AML-193 (cell line): ENCODE measurements around the gene ERRFI1.

Experiments used
- DNase-seq, 2 experiments: peaks; one replicate each; lab custom pipeline; 2025; lab: John Stamatoyannopoulos, UW

ERRFI1 gene

DNA sequence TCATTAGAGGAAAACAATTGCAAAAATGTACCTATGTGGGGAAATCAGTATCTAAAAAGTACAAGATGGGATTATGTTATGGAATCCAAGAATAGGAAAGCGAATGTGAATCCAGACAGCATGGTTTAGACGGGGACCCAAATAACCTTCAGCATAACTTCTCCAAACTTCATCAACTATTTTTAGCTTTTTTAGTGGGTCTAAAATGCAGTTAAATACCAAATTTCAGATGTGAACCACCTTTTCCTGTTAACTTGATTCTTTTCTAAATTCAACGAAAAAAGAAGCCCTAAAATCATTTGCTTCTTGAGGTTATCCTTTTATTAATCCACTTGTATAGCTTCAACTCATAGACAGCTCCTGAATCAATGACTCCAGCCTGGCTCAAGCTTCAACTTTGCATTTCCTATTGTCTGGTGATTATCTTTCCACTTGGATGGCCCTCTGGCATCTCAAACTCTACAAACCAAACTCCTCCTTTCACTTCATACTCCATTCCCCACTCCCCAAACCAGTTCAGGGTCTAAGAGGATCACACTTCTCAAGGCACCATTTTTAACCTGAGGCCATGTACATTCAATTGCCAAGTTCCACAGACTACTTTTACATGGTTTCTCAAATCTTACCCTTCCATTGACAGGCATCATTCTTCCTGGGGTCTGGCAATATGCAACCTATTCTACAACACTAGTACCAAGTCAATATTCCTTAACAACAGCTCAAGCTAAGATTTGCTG lies 7.4 kb downstream of the ERRFI1 start:
- no peak for DNase-seq

- no peak for DNase-seq
Measured at GRCh38 chr1:8017495-8018197, 8.5 kb downstream of the ERRFI1 start.

GRCh38 chr1:8016895-8017241 lies 9.2 kb downstream of the ERRFI1 start:
- no peak for DNase-seq

- no peak for DNase-seq
Measured at GRCh38 chr1:8016210-8016894, 9.8 kb downstream of the ERRFI1 start.

GRCh38 chr1:8015809-8016165 lies 10.3 kb downstream of the ERRFI1 start:
- DNase-seq, result no peak

DNA sequence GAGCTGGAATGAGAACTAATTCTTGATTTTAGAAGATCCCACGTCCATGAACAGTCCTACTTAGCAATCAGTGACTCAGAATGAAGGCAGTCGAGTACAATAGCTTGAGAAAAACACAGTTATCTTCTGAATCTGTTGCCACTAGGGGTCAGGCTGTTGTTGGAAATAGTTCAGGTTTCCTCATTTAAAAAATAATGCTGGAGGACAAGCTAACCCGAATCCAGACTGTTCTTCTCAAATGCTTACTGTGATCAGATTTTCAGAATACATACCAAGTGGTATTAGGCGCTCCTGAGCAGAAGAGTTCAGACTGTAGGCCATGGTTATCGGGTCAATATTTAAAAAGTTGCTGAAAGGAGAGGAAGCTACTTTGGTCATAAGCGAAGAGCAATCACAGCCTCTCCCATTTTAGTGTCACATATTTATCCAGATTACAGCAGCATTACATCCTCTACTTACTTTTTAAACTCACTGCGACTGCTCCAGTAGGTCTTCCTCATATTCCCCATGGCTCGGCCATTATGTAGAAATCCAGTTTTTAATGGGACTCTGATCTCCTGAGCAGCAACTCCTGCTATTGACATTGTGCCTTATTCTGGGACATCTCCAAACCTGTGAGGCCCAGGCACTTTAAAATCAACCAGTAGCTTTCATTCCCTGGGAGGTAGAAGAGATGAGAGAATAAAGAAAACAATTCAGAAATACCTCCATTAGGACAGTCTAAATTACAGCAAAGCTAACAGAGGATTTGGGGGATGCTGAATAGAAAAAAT lies 10.9 kb downstream of the ERRFI1 start:
- DNase-seq, result peak; percentile 53 to 65

DNA sequence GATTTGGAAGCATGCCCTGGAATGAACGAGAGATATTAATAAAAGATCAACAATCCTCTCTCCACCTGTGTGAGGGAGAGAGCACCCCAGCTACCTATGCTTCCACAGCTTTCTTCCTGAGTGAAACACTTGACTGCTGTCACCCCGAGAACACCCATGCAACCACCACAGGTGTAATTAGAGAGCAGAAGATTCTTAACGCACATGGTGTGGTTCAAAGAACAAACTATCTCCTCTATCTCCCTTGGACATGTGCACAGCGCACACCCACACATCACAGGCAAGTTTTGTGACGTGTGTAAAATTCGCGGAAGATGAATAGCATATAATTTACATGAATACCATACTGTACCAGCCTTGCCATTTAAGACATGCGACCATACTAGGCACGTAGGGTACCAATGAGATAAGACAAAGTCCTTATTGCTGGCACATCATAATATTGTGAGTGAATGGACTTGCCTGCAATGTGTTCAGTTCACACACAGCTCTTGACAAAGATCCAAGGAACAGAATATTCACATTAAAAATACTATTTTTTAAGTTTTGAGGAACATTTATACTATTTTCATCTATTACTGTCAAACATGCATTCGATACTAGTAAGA lies 11.6 kb downstream of the ERRFI1 start:
- no peak for DNase-seq

DNA sequence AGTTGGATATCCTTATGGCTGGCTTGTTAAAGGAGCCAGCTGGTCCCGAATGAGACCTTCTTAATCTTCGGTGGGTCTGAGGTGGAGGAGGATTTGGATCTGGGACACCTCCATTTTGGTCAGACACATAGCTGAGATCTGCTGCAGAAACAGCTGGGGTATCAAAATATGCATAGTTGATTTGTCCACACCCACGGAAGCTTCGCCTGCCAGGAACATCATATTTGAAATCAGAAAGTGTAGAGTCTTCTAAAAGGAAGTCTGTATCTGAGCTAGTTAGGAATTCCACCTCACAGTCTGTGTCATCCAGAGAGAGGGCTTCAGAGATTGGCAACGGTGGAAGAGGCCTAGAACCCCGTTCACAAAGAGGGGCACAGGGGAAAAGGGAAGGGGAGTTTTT lies 12.3 kb downstream of the ERRFI1 start:
- DNase-seq, result no peak

GRCh38 chr1:8013399-8013798 lies 12.7 kb downstream of the ERRFI1 start:
- DNase-seq, result no peak

DNA sequence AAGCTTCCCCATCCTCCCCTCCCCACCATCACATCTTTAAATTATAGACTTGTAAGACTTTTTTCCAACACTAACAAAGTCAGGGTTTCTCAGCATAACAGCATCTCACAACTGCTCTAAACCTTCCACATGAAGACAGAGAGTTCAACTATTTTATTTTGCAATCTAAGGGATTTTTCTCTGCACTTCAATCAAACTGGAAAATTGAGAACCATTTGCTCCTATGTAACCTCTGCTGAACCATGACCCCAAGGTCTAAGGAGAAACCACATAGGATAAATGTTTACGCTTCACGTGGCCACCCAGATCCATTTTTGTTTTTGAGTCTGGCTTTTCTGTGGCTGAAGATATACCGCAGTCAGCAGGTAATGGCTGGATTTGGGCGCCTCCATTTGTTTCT lies 13.2 kb downstream of the ERRFI1 start:
- DNase-seq, result no peak

- DNase-seq, result no peak
Measured at GRCh38 chr1:8011923-8012858, 13.9 kb downstream of the ERRFI1 start.

DNA sequence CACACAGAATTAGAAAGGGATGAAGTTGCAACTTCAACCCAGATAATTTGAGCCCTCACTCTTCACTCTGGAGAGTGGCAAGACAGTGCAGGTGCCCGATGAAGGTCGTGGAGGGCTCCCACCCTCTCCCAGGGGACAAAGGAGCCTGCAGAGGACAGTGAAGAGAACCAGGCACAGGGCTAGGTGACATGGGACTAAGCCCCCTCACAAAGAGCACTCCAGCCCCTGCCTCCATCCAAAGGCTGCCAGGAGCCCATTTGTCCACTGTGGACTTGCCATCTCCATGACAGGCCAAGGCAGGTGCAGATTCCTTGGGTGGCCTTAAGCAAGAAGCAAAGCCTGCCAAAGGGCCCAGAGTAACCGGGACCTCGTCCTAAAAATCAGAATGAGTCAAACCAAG lies 15.1 kb downstream of the ERRFI1 start:
- DNase-seq, result no peak

DNA sequence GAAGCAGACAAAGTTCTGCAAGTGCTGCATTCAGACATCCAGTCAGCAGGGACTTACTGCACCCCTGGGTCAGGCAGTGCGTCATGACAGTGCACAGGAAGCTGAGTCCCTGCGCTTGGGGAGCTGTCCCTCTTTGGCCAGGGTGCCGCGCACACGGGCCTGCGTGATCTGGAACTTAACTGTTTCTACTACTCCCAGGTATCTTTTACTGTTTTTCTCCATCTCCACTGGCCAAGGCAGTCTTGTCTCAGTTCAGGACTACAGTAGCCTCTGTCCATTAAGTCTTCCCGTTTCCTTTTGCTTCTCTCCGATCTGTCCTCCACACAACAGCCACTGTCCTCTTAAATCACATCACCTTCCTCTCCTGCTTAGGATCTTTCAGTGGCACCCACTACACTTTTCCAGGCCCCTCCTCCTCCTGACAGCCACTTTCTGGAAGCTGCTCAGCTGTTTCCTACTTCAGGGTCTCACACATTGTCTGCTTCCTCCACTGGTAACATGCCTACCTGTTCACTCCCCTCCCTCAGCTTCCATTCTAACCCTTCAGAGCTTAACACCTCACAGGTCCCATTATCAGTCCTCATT lies 15.9 kb downstream of the ERRFI1 start:
- no peak for DNase-seq

- no peak for DNase-seq
Measured at GRCh38 chr1:8009043-8010002, 16.8 kb downstream of the ERRFI1 start.

DNA sequence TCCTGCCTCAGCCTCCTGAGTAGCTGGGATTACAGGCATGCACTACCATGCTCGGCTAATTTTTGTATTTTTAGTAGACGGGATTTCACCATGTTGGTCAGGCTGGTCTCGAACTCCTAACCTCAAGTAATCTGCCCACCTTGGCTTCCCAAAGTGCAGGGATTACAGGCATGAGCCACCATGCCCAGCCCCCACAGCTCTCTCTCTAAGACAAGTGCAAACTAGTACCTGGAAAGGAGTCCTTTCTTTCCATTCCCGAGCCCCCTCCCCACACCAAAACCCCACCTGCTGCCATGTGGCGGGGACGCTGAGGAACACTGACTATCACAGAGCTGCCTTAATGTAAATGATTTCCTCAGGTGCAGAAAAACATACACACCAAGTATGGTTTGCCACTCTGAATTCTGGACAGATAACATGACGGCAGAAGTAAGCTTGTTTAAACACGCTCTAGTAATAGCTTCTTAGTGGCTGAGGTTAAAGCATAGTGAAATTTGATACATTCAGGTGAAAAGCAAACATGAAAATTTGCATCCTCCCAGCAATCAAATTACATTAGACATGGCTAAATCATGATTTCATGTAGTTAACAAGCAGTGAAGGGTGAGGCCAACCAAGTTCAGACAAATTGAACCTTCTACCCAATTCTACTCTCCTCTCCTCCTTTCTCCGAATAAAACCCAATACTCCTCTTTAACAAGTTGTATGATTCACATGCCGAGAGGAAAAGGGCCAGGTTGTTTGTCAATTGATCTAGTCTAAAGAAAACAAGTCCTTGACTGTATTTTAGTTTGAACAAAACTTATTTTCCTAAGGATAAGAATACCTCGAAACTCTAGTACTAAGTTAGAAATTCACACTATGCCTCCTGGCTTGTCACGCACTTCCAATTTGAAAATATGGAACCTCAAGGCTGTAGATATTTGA lies 19.8 kb downstream of the ERRFI1 start:
- no peak for DNase-seq

DNA sequence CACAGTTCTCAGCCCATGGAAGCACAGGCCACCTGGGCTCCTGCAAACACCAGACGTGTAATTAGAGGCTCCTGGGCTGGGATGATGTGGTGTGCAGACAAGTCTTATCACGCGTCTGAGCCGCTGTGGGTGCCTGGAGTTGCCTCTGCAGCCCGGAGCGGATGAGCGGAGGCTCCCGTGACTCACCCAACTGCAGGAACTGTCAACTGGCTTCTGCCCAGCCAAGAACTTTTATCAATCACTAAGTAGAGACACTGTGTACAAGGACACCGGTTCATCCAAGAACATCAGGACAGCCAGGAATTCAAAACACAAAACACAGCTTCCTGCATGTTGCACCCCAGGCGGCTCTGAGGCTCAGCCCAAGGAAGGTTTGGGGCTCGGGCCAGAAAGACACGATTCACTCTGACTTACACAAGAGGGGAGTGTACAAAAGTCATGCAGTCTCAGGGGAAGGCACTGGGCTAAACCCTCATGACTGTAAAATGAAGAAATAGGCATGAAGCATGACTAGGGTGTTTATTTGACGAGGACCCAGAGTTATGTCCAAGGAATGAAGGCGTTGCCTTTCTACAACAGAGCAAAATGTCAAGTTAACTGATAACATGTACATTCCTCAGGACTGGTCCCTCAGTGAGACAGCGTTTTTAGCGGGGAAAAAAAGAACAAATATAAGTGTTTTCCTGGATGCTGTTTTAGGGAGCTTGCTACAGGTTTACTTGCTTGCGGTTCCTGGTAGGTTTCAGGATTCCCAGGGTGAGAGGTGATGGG lies 21.1 kb downstream of the ERRFI1 start:
- no peak for DNase-seq

DNA sequence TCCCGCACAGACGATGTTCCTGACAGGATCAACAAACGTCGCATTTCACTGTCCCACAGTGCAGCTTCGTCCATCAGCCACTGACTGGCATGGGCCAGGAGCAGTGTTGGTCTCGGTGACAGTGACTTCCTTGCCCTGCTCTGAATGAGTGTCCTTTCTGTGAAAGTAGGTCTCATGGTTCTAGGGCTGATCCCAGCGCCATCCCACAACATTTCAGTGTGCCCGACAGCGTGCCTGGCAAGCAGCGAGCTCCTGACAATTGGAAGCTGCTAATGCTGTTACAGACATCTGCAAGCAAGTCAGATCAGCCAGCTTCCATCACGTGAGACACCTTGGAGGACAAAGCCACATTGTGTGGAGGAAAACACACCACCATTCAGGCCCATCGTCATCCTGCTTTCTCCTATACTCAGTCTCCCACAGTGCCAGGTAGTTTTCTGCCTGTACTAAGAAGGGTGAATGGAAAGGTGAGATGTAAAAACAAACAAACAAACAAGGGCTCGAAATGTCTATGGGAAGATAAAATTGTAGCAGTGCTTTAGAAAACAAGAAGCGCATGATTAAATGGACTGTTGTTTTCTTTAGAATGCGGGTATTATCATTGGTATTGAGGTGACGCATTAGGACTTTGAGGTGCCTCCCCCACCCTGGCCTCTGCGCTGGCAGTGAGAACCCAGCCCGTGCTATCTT lies 21.9 kb downstream of the ERRFI1 start:
- no peak for DNase-seq
